GM23338 (cell line): ENCODE results near the gene PCDHB13.
"Not testable (repeated sequence)": the region's sequence is repeated elsewhere in the genome, so short reads cannot be mapped to it uniquely, and the experiment has no call there.

Experiments
- CREB1 ChIP-seq: fragments of 250-450 bp; sonication (Bioruptor Pico); IDR thresholded peaks from 2 replicates; pipeline ENCODE4 v1.5.0; 2020; ENCODE audit warnings: low read depth, mild to moderate bottlenecking, moderate library complexity
- CTCF ChIP-seq, 2 experiments: fragments of 200-600 bp in 1 of 2; sonication (generic) in 1 of 2; conservative IDR thresholded peaks; 2 replicates each; pipeline versions ENCODE4 v1.5.1 to v1.6.1; 2016 to 2017; ENCODE audit warnings: antibody characterized with exemption in 2 of 2, low read depth in 2 of 2, mild to moderate bottlenecking in 2 of 2, moderate library complexity in 1 of 2
- EZH2 ChIP-seq: fragments of 200-600 bp; sonication (generic); IDR thresholded peaks from one replicate; pipeline ENCODE4 v1.8.0; 2017; ENCODE audit warnings: antibody characterized with exemption, mild to moderate bottlenecking, low read depth; ENCODE audit not compliant: unreplicated experiment
- EZH2phosphoT487 ChIP-seq: fragments of 200-600 bp; sonication (generic); IDR thresholded peaks from one replicate; pipeline ENCODE4 v1.8.1; 2018; ENCODE audit warnings: antibody characterized with exemption; ENCODE audit not compliant: unreplicated experiment
- NANOG ChIP-seq: IDR thresholded peaks from 2 replicates; pipeline ENCODE4 v1.6.1; 2016; ENCODE audit warnings: antibody characterized with exemption, borderline replicate concordance
- POLR2AphosphoS5 ChIP-seq: IDR thresholded peaks from 2 replicates; pipeline ENCODE4 v1.6.1; 2016; ENCODE audit warnings: antibody characterized with exemption, low read depth
- REST ChIP-seq: IDR thresholded peaks from one replicate; pipeline ENCODE4 v1.6.1; 2018; ENCODE audit warnings: antibody characterized with exemption; ENCODE audit not compliant: unreplicated experiment

- TF ChIP-seq CTCF (conservative IDR thresholded peaks at IDR 0.05; ENCODE audit: low read depth in 2 of 2); CREB1; EZH2phosphoT487; POLR2AphosphoS5; EZH2; REST; NANOG: not testable (repeated sequence)
These were observed 12.6 kb upstream of the PCDHB13 start for GRCh38 chr5:141201126-141201525.
